Measurements from ENCODE around the gene GAB1.

GAB1 gene

GRCh38 chr4:143359644-143360193 lies 23.0 kb downstream of the GAB1 start:
- TF ChIP-seq CTCF (conservative IDR thresholded peaks at IDR 0.05; ENCODE audit: low read depth): no peak

GRCh38 chr4:143360838-143361625 lies 24.4 kb downstream of the GAB1 start:
- no peak for DNase-seq (ENCODE audit: low spot score)
- ChIA-PET CTCF (interaction anchor here (0.6 kb wide), 1 partner anchor 26 kb away, joined by 4 read pairs; no protein-coding TSS in a partner anchor), POLR2A (ENCODE audit: low non-redundant PET) (no interaction called here)
- TF ChIP-seq CTCF (conservative IDR thresholded peaks at IDR 0.05; ENCODE audit: low read depth): no peak
- H3K27ac ChIP-seq: no peak overlapping the region

More at GRCh38 chr4:143359644-143360193, 23.0 kb downstream of the GAB1 start:
- POLR2A ChIA-PET (ENCODE audit: low non-redundant PET): no interaction called here
- peak; percentile 36 for DNase-seq (ENCODE audit: low spot score)
- CTCF ChIA-PET: interaction anchor here (1.1 kb wide), 1 partner anchor 58 kb away, joined by 3 read pairs; no protein-coding TSS in a partner anchor
- no peak overlapping the region for H3K27ac ChIP-seq

GRCh38 chr4:143362349-143363046 lies 25.8 kb downstream of the GAB1 start:
- TF ChIP-seq CTCF (conservative IDR thresholded peaks at IDR 0.05; ENCODE audit: low read depth): no peak
- DNase-seq (ENCODE audit: low spot score): no peak
- no peak overlapping the region for H3K27ac ChIP-seq
- POLR2A ChIA-PET (ENCODE audit: low non-redundant PET): no interaction called here
- CTCF ChIA-PET: no interaction called here

GRCh38 chr4:143363332-143363731 lies 26.7 kb downstream of the GAB1 start:
- TF ChIP-seq CTCF (conservative IDR thresholded peaks at IDR 0.05; ENCODE audit: low read depth): no peak
- no peak for DNase-seq (ENCODE audit: low spot score)
- ChIA-PET POLR2A (ENCODE audit: low non-redundant PET) (no interaction called here), CTCF (no interaction called here)
- no peak overlapping the region for H3K27ac ChIP-seq

- DNase-seq (ENCODE audit: low spot score): no peak
- no peak for TF ChIP-seq CTCF (conservative IDR thresholded peaks at IDR 0.05; ENCODE audit: low read depth)
- ChIA-PET CTCF (no interaction called here), POLR2A (ENCODE audit: low non-redundant PET) (no interaction called here)
- H3K27ac ChIP-seq: no peak overlapping the region
Measured at GRCh38 chr4:143364063-143364462, 27.4 kb downstream of the GAB1 start.

GRCh38 chr4:143367863-143368262 lies 31.2 kb downstream of the GAB1 start:
- no peak for TF ChIP-seq CTCF (conservative IDR thresholded peaks at IDR 0.05; ENCODE audit: low read depth)
- H3K27ac ChIP-seq: no peak overlapping the region
- POLR2A ChIA-PET (ENCODE audit: low non-redundant PET): no interaction called here
- CTCF ChIA-PET: interaction anchor here (0.7 kb wide), 1 partner anchor 33 kb away, joined by 3 read pairs; no protein-coding TSS in a partner anchor
- no peak for DNase-seq (ENCODE audit: low spot score)
